Mesenchymal stem cell (in vitro differentiated cells and primary cell): Measurements from ENCODE around the gene EGFLAM.

Experiments
- DNase-seq: peaks from one replicate; pipeline ENCODE4 v3.0.0-alpha.2; 2013
- H2AFZ ChIP-seq: one replicate; pipeline ENCODE4 v1.6.1; 2013; ENCODE audit warnings: low read depth, mild to moderate bottlenecking, control low read depth, inconsistent platforms, low read length, moderate library complexity
- H2AK5ac ChIP-seq: 2 replicates; pipeline ENCODE4 v1.6.1; 2013; ENCODE audit warnings: low read length, moderate library complexity, mild to moderate bottlenecking, inconsistent platforms; ENCODE audit not compliant: severe bottlenecking
- H2BK120ac ChIP-seq: one replicate; pipeline ENCODE4 v1.6.1; 2013; ENCODE audit warnings: low read depth, mild to moderate bottlenecking, inconsistent platforms, low read length, moderate library complexity
- H2BK12ac ChIP-seq, 2 experiments: one replicate each; pipeline ENCODE4 v1.6.1; 2013; ENCODE audit warnings: inconsistent platforms in 2 of 2, low read length in 2 of 2, mild to moderate bottlenecking in 2 of 2, moderate library complexity in 2 of 2, control low read depth in 1 of 2
- H2BK15ac ChIP-seq: one replicate; pipeline ENCODE4 v1.6.1; 2013; ENCODE audit warnings: mild to moderate bottlenecking, low read depth, inconsistent platforms; ENCODE audit not compliant: poor library complexity, severe bottlenecking
- H2BK5ac ChIP-seq: 2 replicates; pipeline ENCODE4 v1.6.1; 2013; ENCODE audit warnings: low read depth, mild to moderate bottlenecking, low read length, control low read depth, inconsistent platforms; ENCODE audit not compliant: poor library complexity, severe bottlenecking
- H3K14ac ChIP-seq, 2 experiments: one replicate each; pipeline ENCODE4 v1.6.1; 2013; ENCODE audit warnings: inconsistent platforms in 2 of 2, low read length in 2 of 2, control low read depth in 1 of 2, mild to moderate bottlenecking in 1 of 2, moderate library complexity in 1 of 2
- H3K18ac ChIP-seq, 2 experiments: one replicate each; pipeline ENCODE4 v1.6.1; 2013; ENCODE audit warnings: inconsistent platforms in 2 of 2, low read length in 2 of 2, control low read depth in 1 of 2, low read depth in 1 of 2, mild to moderate bottlenecking in 1 of 2
- H3K23ac ChIP-seq, 2 experiments: one replicate each; pipeline ENCODE4 v1.6.1; 2013; ENCODE audit warnings: inconsistent platforms in 2 of 2, low read length in 2 of 2, mild to moderate bottlenecking in 2 of 2, moderate library complexity in 2 of 2, control low read depth in 1 of 2
- H3K27ac ChIP-seq: 2 replicates; pipeline ENCODE4 v1.5.1; 2013; ENCODE audit warnings: mild to moderate bottlenecking, moderate library complexity, low read length, control low read depth, inconsistent platforms; ENCODE audit not compliant: poor library complexity, severe bottlenecking
- H3K27me3 ChIP-seq, 2 experiments: 2 replicates each; pipeline versions ENCODE4 v1.6.1 to v1.7.0; 2013; ENCODE audit warnings: low read length in 2 of 2, mild to moderate bottlenecking in 2 of 2, moderate library complexity in 2 of 2, control low read depth in 1 of 2, inconsistent platforms in 1 of 2; ENCODE audit not compliant: control insufficient read depth in 1 of 2, insufficient read depth in 1 of 2
- H3K36me3 ChIP-seq, 2 experiments: 2 replicates each; pipeline versions ENCODE4 v1.6.1 to v1.7.0; 2013; ENCODE audit warnings: low read length in 2 of 2, control low read depth in 1 of 2, inconsistent platforms in 1 of 2, low read depth in 1 of 2, mild to moderate bottlenecking in 1 of 2; ENCODE audit not compliant: insufficient read depth in 2 of 2, control insufficient read depth in 1 of 2
- H3K4ac ChIP-seq, 2 experiments: one replicate each; pipeline ENCODE4 v1.6.1; 2013; ENCODE audit warnings: inconsistent platforms in 2 of 2, low read length in 2 of 2, mild to moderate bottlenecking in 2 of 2, moderate library complexity in 2 of 2, control low read depth in 1 of 2, low read depth in 1 of 2
- H3K4me1 ChIP-seq: 2 replicates; pipeline ENCODE4 v1.6.1; 2013; ENCODE audit warnings: low read depth, low read length, control low read depth; ENCODE audit not compliant: control insufficient read depth, insufficient read depth
- H3K4me2 ChIP-seq: 2 replicates; pipeline ENCODE4 v1.6.1; 2013; ENCODE audit warnings: low read length, mild to moderate bottlenecking, inconsistent platforms; ENCODE audit not compliant: poor library complexity, severe bottlenecking
- H3K4me3 ChIP-seq, 2 experiments: 2 replicates each; pipeline versions ENCODE4 v1.5.1 to v1.7.0; 2013; ENCODE audit warnings: low read length in 2 of 2, mild to moderate bottlenecking in 2 of 2, control low read depth in 1 of 2, low read depth in 1 of 2; ENCODE audit not compliant: insufficient read depth in 1 of 2
- H3K79me1 ChIP-seq: replicated peaks from 2 replicates; pipeline ENCODE4 v1.6.1; 2013; ENCODE audit warnings: mild to moderate bottlenecking, control low read depth, low read length, inconsistent platforms; ENCODE audit not compliant: poor library complexity, severe bottlenecking
- H3K9ac ChIP-seq: 2 replicates; pipeline ENCODE4 v1.7.0; 2013; ENCODE audit warnings: mild to moderate bottlenecking, low read length, moderate library complexity
- H3K9me3 ChIP-seq: 2 replicates; pipeline ENCODE4 v1.7.0; 2013; ENCODE audit warnings: mild to moderate bottlenecking, low read length; ENCODE audit not compliant: control insufficient read depth
- H4K8ac ChIP-seq: one replicate; pipeline ENCODE4 v1.6.1; 2013; ENCODE audit warnings: inconsistent platforms, mild to moderate bottlenecking, low read length, moderate library complexity
- H4K91ac ChIP-seq: one replicate; pipeline ENCODE4 v1.6.1; 2013; ENCODE audit warnings: mild to moderate bottlenecking, low read length, inconsistent platforms
- WGBS: methylation state at CpG from one replicate; pipeline ENCODE4 v1.1.7; 2013; ENCODE audit warnings: mixed read lengths; 5-methylcytosine and 5-hydroxymethylcytosine counted together

The EGFLAM gene

DNA sequence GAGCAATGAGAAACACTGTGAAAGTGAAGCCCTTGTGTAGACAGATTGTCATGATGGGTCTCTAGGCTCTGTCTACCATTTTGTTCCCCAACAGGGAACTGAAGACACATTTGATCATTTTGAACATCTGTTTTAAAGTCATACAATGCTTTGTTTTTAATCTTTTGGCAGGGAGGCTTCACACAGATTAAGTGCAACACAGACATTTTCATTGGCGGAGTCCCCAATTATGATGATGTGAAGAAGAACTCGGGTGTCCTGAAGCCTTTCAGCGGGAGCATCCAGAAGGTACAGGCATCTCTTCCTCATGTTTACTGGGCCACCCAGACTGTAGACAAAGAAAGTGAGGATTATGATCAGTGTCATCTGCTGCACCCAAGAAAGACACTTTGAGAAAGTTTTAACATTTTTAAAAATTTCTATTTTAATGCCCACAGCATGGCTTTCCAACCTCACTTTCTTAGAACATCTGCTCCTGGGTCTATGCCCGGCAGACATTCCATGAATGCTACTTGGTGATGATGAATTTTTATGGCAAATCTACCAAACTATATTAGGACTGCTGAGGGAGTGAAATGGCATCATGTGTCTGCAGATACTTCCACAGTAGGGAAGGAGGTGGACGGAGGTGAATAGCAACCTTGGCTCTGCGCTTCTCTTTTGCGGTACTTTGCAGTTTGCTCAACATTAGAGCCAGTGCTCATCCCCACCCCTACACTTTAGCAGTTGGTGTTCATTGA lies 176.8 kb downstream of the EGFLAM start:
- Histone ChIP-seq H2BK120ac (no peak overlapping the region), H2BK5ac (no peak overlapping the region), H3K27me3 (peaks cover 0 to 3% of the 10 kb centered on the region in 2 experiments), H3K4ac (no peak overlapping the region), H3K23ac (no peak overlapping the region), H2AFZ (no peak overlapping the region), H3K14ac (no peak overlapping the region), H3K18ac (peak overlapping the region in 1 of 2 experiments; percentile 89), H3K4me2 (no peak overlapping the region), H2BK12ac (peak overlapping the region in 1 of 2 experiments; percentile 93), H3K9ac (no peak overlapping the region), H3K4me1 (peaks cover 22% of the 10 kb centered on the region), H4K8ac (peak overlapping the region; percentile 73), H2BK15ac (no peak overlapping the region), H2AK5ac (no peak overlapping the region), H3K79me1 (no peaks in the 10 kb centered on the region), H3K4me3 (no peak overlapping the region), H3K27ac (no peak overlapping the region), H4K91ac (no peak overlapping the region), H3K36me3 (no peaks in the 10 kb centered on the region), H3K9me3 (no peaks in the 10 kb centered on the region)
- WGBS, result 96% methylated on average over 4 of the region's 7 CpGs
- DNase-seq, result no peak

DNA sequence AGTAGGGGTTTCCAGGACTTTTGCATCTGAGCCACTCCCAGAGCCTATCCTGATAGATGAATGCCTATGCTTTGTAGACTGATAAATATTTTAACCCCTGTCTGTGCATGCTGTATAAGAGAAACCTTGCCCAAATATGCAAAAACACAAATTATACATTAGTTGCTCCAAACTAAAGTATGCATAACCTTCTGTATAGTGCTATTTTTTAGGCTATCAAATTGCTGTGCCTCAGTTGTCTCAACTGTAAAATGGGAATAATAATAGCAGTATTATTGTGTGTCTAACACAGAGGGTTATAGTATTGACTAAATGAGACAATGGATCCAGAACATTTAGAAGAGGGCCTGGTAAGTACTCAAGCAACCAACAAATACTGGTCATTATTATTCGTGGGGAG lies 180.4 kb downstream of the EGFLAM start:
- Histone ChIP-seq H3K18ac (no peak overlapping the region), H3K27ac (no peak overlapping the region), H3K4me3 (no peak overlapping the region), H3K9me3 (no peaks in the 10 kb centered on the region), H4K91ac (no peak overlapping the region), H2AK5ac (no peak overlapping the region), H2BK15ac (no peak overlapping the region), H3K79me1 (no peaks in the 10 kb centered on the region), H2AFZ (no peak overlapping the region), H3K4me2 (no peak overlapping the region), H3K14ac (no peak overlapping the region), H3K27me3 (peaks cover 0 to 8% of the 10 kb centered on the region in 2 experiments), H2BK12ac (no peak overlapping the region), H3K23ac (no peak overlapping the region), H2BK5ac (no peak overlapping the region), H3K36me3 (no peaks in the 10 kb centered on the region), H3K4me1 (peaks cover 16% of the 10 kb centered on the region), H4K8ac (no peak overlapping the region), H2BK120ac (no peak overlapping the region), H3K4ac (no peak overlapping the region), H3K9ac (no peak overlapping the region)
- no peak for DNase-seq
- 96% methylated on average over 1 of the region's 1 CpG for WGBS

DNA sequence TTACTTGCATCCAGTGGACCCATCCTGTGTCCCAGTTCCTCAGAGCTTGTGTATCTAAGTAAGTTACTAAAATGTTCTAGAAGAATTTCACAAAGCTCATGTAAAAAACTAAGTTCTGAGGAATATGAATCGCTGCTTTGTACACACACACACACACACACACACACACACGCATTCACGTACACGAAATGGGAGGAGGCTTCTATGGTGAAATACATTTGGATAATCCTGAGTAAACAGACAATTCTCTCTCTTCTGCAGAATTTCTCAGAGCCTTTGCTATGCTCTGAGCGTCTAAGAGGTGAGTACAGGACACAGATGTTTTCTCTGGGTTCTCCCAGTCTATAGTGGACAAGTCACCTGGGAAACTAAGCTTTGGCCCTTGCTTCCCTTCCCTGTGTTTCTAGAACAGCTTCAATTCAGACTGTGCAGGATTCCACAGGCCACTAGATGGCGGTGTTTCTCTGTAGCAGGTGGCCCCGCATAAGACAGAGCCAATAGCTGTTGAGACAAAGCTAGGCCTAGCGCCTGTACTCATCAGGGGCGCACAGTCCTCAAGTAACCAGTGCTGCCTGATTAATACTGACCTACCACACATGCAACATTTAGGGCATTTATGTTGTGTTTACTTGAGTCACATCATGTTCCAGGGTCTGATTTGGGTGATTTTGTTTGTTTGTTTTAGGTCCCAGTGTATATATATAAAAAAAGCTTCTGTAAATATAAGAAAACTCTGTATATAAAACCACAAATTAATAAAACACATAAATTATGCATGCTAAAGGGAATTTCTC lies 183.3 kb downstream of the EGFLAM start:
- Histone ChIP-seq H3K4me2 (no peak overlapping the region), H2AFZ (no peak overlapping the region), H3K79me1 (no peaks in the 10 kb centered on the region), H2AK5ac (no peak overlapping the region), H3K4me1 (peaks cover 8% of the 10 kb centered on the region), H3K23ac (no peak overlapping the region), H3K14ac (no peak overlapping the region), H3K4ac (peak overlapping the region in 1 of 2 experiments; percentile 16), H2BK5ac (no peak overlapping the region), H3K9ac (peak overlapping the region; percentile 47), H3K27ac (no peak overlapping the region), H2BK12ac (peak overlapping the region in 1 of 2 experiments; percentile 43), H3K36me3 (no peaks in the 10 kb centered on the region), H4K91ac (no peak overlapping the region), H2BK15ac (no peak overlapping the region), H4K8ac (no peak overlapping the region), H3K9me3 (no peaks in the 10 kb centered on the region), H3K4me3 (no peak overlapping the region), H2BK120ac (no peak overlapping the region), H3K27me3 (peaks cover 0 to 8% of the 10 kb centered on the region in 2 experiments), H3K18ac (no peak overlapping the region)
- DNase-seq, result peak; percentile 93
- 5% methylated on average over 4 of the region's 9 CpGs for WGBS

DNA sequence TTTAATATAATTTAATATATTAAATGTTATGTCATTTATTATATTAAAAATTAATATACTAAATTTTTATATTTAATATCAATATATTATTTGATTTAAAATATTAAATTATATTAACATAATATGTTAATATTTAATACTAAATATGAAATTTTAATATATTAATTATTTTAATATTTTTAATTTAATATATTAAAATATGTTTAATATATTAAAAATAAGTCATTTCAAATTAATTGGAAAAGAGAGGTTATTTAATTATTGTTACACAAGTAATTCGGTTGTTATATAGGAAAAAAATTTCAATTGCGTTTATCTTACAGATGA lies 183.9 kb downstream of the EGFLAM start:
- no peak overlapping the region for H3K23ac ChIP-seq
- peaks cover 0 to 8% of the 10 kb centered on the region in 2 experiments for H3K27me3 ChIP-seq
- no peak overlapping the region for H2AFZ ChIP-seq
- WGBS, result no CpG with 5 or more reads among the region's 2 CpGs
- no peaks in the 10 kb centered on the region for H3K79me1 ChIP-seq
- H4K8ac ChIP-seq, result no peak overlapping the region
- no peak overlapping the region for H2BK12ac ChIP-seq
- no peak overlapping the region for H3K14ac ChIP-seq
- no peak overlapping the region for H2BK5ac ChIP-seq
- H3K9ac ChIP-seq, result no peak overlapping the region
- H3K4me1 ChIP-seq, result peaks cover 5% of the 10 kb centered on the region
- no peak overlapping the region for H2BK120ac ChIP-seq
- no peak overlapping the region for H2AK5ac ChIP-seq
- H3K18ac ChIP-seq, result no peak overlapping the region
- H3K9me3 ChIP-seq, result no peaks in the 10 kb centered on the region
- no peaks in the 10 kb centered on the region for H3K36me3 ChIP-seq
- H2BK15ac ChIP-seq, result no peak overlapping the region
- no peak overlapping the region for H3K4ac ChIP-seq
- DNase-seq, result no peak
- no peak overlapping the region for H3K4me3 ChIP-seq
- H4K91ac ChIP-seq, result no peak overlapping the region
- H3K27ac ChIP-seq, result no peak overlapping the region
- no peak overlapping the region for H3K4me2 ChIP-seq
